ENCODE measurements around the gene ANO4.

DNA sequence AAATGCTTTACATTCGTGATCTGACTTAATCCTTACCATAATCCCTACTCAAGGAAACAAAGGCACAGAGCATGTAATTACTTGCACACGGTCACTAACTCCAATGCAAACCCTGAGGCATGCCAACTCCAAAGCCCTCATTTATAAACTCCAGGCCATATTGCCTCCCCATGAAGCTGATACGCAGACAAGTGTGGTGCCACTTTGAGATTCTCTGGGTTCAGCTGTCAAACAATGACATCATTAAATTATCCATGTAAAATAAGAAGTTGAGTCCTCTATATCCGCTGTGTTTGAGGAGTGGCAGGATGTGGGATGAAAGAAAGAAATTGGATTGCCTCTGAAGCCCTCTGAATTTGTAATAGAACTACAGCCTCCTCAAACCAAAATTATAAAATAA lies 62.8 kb downstream of the ANO4 start:
- TF ChIP-seq, protein P1, sequence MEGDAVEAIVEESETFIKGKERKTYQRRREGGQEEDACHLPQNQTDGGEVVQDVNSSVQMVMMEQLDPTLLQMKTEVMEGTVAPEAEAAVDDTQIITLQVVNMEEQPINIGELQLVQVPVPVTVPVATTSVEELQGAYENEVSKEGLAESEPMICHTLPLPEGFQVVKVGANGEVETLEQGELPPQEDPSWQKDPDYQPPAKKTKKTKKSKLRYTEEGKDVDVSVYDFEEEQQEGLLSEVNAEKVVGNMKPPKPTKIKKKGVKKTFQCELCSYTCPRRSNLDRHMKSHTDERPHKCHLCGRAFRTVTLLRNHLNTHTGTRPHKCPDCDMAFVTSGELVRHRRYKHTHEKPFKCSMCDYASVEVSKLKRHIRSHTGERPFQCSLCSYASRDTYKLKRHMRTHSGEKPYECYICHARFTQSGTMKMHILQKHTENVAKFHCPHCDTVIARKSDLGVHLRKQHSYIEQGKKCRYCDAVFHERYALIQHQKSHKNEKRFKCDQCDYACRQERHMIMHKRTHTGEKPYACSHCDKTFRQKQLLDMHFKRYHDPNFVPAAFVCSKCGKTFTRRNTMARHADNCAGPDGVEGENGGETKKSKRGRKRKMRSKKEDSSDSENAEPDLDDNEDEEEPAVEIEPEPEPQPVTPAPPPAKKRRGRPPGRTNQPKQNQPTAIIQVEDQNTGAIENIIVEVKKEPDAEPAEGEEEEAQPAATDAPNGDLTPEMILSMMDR (IDR thresholded peaks at IDR 0.05) = no peak
- TF ChIP-seq POLR2A (IDR thresholded peaks at IDR 0.05) = no peak
